GM19438 (cell line): ENCODE data around the gene KLHL17.

ENCODE experiments used
- ATAC-seq: cut with Tn5 transposase; IDR thresholded peaks from one replicate; pipeline ENCODE4 v1.9.1; 2021; ENCODE audit warnings: low read depth; ENCODE audit not compliant: unreplicated experiment

KLHL17 gene

DNA sequence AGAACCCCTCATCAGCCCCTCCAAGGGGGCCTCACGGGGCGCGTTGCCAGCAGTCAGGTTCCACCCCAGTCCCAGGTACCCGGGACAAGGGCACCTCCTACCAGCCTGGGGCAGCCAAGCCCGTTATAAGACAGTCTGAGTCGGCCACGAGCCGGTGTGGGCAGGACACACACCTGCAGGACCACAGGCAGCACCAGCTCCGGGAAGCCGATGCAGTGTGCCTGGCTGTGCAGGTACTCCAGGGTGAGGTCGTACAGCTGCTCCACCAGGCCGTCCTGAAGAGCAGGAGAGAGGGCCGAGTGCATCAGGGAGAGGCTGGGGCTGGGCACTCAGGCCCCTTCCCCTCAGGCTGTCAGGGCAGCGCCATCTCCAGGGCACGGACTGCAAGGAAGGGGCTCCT, 12.4 kb upstream of the KLHL17 start:
- ATAC-seq = no peak

DNA sequence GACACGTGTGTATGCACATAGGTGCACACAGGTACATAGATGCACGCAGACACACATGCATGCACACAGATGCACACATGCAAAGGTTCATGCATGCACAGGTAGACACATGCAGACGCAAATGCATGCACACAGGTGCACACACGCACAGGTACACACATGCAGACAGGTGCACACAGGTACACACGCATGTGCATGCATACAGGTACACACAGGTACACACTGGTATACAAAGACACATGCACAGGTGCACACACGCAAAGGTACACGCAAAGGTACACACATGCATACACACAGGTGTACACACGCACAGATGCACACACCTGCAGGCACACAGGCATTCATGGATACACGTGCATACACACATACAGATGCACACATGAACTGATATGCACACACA, 10.1 kb upstream of the KLHL17 start:
- no peak for ATAC-seq

DNA sequence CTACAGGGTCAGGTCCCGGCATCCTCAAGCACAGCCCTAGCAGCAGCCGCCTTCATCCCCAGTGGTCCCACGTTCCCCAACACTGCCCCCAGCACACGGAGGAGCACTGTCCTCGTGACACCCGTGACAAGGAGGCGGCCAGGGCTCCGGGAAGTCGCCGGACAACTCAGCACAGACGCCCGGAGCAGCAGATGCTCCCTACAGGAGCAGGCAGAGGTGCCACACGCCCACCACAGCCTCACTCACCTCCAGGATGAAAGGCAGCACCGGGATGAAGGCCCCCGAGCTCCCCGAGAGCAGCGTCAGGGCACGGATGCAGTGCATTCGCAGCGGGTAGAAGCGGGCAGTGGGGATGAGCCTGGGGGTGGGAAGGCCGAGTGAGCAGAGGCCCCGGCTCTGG, 9.5 kb upstream of the KLHL17 start:
- ATAC-seq = no peak

DNA sequence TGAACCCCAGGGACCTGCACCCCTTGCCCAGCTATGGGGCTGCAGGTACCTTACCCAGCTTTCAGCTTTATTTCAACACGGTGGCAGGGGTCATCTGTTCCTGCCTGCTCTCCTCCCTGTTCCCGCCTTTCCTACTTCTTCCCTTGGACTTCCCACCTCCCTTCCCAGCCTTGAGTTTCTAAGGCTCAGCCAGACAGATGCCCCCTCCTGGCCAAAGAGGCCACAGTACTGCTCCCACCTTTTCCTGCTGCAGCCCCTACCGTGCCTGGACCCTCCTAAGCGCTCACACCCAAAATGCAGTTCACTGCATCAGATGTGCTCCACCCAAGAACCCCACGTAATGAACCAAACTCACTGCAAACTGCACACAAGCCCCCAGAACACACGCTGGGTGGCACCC, 9.0 kb upstream of the KLHL17 start:
- ATAC-seq = no peak

DNA sequence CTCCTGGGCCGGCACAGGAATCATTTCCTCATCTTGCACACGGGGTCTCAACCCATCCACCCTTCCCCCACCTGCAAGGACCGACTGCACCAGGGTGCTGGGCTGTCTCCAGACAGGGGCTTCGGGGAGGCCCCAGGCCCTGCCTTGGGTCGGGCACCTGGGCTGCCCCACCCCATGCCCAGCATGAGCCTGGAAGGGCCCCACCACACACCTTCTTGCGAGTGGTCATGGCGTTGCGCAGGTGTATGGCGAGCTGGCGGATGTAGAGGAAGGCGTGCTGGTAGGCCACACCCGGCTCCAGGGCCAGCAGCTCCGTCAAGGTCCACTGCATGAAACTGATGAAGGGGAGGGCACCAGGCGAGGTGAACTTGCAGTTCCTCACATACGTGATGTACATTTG, 8.2 kb upstream of the KLHL17 start:
- ATAC-seq = no peak

DNA sequence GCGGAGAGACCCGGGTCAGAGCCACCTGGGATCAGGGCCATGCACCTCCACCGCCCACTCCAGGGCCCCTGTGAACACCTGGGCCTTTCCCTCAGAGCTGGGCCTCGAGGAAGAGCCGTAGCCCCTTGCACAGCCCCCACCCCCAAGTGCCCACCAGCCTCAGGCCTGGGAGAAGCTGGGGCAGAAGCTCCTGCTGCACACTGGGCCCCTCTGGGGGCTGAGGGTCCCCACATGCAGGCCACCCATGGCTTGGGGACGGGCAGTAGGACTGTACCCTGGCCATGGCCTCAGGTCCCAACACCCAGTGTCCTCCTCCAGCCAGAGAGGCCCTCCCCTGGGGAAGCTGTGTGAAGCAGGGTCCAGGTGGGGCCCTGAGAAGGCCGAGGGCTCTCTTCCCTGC, 7.8 kb upstream of the KLHL17 start:
- no peak for ATAC-seq

DNA sequence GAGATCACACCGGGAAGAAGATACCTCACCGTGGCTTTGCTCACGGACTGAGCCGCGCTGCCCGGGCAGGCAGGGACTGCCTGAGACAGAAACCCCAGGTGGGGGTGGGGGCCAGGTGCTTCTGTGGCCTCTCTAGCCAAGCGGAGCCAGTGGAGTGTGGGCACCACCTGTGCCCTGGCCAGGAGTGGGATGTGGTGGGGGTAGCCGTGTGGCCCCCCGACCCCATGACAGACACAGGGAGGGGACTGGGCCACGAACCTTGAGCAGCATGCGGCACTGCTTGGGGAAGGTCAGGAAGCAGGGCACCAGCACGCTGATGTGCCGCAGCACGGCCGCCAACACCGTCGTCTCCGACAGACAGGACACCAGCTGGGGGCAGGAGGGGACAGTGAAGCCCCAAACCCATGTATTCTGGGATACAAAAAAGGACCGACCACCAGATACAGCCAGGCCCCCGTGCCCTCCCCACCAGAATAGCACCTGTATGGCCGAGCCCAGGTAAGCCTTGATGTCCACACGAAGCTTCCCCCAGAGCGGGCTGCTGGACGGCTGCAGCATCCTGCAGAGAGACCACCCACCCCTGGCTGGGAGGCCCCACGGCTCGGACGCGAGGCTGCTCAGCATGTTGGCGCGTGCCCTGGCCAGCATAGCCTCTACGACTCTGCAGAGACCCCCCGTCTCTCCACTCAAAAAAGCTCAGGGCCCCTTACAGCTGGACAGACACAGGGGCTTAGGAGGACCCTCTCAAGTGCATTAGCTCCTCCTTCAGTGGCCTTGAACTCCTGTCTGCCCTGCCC, 6.7 kb upstream of the KLHL17 start:
- ATAC-seq = no peak

DNA sequence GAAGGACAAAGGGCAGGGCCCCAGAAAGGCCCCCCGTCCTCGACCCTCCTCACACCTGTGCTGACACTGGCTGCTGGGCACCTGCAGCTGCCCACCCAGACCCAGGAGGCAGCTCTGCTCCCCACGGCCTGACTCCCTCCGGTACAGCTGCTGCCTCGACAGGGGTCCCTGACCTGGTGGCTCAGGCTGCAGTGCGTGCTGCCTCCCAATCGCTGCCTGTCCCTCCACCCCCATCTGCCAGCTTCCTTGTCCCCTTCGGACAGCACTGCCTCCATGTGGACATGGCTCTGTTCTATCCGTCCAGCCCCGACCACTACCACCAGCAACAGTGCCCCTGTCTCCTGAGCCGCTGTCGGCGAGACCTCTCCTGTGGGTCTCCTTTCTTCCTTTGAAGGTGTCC, 5.5 kb upstream of the KLHL17 start:
- ATAC-seq = no peak

DNA sequence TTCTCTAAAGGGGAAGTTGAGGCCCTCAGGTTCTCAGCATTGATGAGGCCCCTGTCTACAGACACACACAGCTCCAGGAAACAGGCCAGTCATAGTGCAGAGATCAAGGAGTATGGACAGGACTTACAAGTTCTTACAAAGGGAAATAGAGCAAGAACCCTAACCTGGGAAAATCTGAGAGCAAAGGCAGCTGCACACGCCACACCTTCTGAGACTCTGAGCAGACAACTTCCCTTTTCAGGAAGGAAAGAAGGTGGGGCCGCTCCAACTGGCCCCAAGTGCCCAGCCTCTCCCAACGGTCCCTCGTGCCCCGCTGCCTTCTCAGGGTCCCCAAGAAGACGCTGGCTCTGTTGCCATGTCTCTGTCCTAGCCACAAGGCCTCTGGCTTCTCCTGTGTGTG, 4.9 kb upstream of the KLHL17 start:
- no peak for ATAC-seq

DNA sequence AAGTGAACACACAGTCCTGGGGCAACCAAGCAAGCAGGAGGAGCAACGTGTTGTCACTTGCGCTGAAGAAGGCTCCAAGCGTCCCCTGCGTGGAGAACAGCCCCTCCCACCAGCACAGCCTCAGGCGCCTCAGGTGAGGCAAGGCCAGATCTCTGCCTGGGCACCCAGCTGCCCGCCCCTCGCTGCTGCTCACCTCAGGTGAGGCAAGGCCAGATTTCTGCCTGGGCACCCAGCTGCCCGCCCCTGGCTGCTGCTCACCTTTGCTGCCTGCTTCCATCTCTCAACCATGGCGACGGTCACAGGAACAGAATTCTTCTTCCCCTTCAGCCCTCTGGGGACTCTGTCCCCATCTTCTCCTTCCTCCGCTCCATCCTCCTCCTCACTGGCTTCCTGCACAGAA, 3.7 kb upstream of the KLHL17 start:
- no peak for ATAC-seq

DNA sequence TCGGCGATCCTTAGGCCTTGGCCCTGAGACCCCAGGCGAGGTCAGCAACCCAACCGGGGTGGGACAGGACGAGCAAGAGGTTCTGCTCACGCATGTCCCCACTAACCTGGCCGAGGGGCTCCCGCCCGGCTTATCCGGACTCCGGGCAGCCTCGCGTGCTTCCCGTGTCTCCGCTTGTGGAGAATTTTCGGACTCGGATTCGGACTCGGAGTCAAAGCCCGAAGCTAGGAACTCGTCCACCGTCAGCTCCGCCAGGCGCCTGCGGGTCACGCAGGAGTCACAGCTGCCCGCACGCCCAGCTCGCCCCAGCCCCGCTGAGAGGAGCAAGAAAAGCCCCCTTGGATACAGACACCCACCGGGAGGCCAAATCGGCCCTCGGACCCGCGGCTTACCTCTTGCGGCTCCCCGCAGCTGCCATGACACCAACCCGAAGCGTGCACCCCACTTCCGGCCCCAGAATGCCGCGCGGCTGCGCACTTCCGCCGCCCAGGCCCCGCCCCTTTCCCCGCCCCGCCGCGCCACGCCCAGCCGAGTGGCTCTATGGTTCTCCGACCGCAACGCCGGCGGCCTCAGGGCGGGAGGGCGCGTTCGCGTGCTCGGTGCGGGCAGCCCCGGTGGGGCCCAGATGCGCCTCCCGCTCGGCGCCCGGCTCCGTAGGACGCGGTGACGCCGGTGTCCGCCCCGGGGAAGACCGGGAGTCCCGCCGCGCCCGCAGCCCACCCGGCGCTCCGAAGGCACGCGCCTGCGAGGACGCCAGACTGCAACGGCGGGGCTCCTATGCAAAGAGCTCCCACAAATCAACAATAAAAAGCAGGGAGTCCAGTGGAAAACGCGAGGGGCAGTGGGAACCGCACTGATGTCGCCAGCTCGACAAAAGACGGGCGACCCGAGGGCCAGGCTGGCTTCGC, 1.3 kb upstream of the KLHL17 start, which contains the start of gene NOC2L:
TSS of gene NOC2L (minus strand) at position 434 of the 908 bp plus-strand sequence. CDS start at position 418, 16 bp downstream.
- peak; percentile 63 for ATAC-seq

DNA sequence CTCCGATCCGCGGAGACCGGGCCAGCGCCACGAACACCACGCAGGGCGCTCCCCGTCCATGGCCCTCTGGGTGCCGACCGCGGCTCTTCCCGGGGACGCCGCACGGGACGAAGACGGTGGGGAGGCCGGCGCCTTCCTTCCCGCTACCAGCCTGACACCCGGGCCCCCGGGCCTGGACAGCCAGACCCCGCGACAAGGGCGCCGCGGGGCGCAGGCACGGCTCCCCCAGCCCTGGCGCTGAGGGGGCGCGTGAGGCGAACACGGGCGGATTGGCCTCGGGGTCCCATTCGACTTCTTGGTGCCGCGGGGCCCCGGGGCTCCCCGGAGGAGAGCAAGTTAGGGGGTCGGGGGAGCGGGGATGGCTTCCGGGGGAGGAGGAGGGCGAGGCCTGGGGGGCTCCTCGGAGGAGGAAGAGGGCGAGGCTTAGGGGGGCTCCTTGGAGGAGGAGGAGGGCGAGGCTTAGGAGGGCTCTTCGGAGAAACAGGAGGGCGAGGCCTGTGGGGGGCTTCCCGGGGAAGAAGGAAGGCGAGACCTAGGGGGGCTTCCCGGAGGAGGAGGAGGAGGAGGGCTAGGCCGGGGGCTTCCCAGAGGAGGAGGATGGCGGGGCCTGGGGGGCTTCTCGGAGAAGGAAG, 537 bp upstream of the KLHL17 start:
- ATAC-seq = no peak

DNA sequence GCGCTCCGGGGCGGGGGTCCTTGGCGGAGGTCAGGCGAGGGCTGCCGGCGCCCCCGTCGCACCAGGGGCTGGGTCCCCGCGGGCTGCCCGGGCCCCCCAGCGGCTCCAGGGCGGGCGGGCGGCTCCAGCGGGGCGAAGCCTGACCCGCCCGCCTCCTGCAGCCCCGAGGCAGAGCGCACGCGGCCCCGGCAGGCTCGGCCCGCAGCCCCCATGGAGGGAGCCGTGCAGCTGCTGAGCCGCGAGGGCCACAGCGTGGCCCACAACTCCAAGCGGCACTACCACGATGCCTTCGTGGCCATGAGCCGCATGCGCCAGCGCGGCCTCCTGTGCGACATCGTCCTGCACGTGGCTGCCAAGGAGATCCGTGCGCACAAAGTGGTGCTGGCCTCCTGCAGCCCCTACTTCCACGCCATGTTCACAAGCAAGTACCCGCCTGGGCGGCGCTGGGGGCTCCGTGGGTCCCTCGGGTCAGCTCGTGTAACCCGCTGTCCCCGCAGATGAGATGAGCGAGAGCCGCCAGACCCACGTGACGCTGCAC, 817 bp downstream of the KLHL17 start:
- no peak for ATAC-seq

DNA sequence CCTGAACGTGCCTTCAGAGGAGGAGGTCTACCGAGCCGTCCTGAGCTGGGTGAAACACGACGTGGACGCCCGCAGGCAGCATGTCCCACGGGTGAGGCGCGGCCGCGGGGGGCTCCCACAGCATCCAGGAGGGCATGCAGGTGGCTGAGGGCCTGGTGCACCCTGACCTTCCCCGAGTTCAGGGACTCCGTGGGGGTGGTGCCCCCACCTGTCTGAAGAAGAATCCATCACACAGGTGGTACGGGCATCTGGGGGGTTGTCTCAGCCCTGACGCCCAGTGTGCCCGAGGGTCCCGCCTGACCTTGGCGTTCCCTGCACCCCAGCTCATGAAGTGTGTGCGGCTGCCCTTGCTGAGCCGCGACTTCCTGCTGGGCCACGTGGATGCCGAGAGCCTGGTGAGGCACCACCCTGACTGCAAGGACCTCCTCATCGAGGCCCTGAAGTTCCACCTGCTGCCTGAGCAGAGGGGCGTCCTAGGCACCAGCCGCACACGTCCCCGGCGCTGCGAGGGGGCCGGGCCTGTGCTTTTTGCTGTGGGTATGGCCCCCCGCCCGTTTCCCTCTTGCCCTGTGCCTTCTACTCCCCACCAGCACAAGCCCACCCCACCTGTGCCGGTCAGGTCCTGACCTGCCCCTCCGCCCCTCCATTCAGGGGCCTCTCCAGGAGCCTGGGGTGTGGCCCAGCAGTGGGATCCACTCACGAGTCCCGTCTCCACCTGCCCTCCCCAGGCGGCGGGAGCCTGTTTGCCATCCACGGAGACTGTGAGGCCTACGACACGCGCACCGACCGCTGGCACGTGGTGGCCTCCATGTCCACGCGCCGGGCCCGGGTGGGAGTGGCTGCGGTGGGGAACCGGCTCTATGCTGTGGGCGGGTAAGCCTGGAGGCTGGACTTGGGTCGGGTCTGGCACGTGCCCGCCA, 2.3 kb downstream of the KLHL17 start:
- no peak for ATAC-seq

DNA sequence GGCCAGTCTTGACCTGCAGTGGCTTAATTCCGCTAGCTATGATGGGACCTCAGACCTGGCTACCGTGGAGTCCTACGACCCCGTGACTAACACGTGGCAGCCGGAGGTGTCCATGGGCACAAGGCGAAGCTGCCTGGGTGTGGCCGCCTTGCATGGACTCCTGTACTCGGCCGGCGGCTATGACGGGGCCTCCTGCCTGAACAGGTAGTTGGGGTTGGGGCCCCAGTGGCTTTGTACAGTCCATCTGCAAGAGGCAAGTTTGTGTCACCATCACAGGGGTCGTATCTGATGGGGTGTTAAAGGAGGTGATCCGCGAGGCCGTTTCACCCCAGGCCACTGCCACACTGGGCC, 2.9 kb downstream of the KLHL17 start:
- ATAC-seq = no peak

DNA sequence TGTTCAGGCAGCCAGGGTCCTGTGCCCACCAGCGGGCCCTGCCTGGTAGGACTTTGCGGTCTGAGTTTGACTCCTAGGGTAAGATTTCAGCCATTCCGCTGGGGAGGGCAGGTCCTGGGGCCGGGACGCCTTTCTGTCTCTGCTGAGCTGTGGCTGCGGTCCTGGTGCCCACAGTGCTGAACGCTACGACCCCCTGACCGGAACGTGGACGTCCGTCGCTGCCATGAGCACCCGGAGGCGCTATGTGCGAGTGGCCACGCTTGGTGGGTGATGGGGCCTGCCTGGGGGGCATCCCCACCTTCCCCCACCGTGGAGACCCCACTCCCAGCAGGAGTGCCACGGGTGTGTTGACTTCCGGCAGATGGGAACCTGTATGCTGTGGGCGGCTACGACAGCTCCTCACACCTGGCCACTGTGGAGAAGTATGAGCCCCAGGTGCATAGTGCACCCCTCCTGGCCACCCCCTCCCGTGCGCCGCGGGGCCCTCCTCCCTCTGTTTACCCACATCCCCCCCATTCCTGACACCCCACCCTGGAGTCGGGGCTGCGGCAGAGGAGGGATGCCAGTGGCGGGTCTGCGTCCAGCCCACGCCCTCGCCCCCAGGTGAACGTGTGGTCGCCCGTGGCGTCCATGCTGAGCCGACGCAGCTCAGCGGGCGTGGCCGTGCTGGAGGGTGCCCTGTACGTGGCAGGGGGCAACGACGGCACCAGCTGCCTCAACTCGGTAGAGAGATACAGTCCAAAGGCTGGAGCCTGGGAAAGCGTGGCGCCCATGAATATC, 3.6 kb downstream of the KLHL17 start:
- ATAC-seq = no peak

DNA sequence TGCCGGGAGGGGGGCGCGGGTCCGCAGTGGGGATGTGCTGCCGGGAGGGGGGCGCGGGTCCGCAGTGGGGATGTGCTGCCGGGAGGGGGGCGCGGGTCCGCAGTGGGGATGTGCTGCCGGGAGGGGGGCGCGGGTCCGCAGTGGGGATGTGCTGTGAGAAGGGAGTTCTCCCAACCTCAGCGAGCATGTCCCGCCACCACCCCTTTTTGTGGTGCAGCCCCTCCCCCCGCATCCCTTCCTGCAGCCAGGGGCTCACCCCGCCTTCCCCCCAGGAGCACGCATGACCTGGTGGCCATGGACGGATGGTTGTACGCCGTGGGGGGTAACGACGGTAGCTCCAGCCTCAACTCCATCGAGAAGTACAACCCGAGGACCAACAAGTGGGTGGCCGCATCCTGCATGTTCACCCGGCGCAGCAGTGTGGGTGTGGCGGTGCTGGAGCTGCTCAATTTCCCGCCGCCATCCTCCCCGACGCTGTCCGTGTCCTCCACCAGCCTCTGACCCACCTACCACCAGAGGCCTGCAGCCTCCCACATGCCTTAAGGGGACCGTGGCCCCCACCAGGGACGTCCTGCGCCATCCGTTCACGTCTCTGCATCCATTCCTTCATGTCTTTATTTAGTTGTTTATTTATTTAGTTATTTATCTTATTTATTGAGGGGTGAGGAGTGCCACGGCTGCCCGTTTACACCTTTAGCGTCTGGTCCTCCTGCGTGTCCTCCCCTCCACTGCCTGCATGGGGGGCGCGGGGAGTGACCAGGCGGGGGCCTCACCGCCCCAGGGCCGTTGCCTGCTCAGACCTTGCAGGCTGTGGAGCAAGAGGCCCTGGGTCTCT, 4.5 kb downstream of the KLHL17 start:
- no peak for ATAC-seq

DNA sequence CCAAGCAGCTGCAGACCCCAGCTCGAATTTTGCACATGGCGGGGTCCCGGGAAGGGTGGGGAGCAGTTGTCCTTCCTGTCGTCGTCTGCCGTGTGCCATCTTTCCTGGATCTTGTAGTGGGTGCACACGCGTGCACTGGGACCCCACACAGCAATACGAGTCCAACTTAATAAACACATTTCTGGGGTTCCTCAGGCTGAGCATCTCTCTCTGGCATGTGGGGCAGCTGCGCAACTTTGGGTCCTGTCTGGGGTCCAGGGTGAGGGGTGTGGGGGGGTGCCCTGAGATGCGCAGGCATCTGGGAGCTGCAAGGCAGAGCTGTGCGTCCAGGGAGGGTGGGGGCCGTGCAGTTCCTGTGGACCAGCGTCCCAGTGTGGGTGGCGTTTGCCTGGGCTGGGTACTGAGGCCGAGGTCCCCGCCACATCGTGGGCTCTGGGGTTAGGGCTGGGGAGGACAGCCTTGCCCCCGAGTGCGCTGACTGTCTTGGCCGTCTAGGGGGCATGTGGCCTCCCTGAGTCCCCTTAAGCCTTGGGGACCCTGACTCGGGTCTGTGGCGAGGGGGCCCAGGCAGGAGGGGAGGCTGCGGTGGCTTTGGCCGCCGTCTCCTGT, 5.2 kb downstream of the KLHL17 start:
- ATAC-seq = no peak
